HG02943 (cell line): ENCODE data around the gene MLF1.

Source experiments
- ATAC-seq: cut with Tn5 transposase; IDR thresholded peaks from one replicate; pipeline ENCODE4 v1.9.1; 2021; ENCODE audit warnings: mild to moderate bottlenecking, low read depth, moderate library complexity; ENCODE audit not compliant: unreplicated experiment

Gene MLF1

DNA sequence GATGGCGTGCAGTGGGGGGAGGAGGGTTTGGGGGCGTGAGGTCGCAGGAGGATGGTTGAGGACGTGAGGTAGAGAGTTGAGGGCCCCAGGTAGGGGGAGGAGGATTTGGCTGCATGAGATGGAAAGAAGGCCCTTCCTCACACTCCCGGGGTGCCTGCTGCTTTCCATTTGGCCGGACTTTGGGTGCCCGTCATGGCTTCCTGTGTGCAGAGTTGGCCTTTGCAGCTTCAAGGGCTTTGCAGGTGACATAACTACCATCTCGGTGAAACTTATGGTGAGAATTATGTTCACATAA lies 1.7 kb downstream of the MLF1 start:
- no peak for ATAC-seq

DNA sequence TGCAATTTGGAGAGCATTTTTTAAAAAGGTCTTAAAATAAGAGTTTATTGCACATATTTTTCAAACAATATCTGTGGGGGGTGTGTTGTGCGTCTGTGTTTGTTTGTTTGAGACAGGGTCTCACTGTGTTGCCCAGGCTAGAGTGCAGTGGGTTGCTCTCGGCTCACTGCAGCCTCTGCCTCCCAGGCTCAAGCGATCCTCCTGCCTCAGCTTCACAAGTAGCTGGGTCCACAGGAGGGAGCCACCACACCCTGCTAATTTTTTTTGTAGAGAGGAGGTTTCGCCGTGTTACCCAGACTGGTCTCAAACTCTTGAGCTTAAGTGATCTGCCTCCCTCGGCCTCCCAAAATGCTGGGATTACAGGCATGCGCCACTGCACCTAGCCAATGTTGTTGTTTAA lies 2.7 kb downstream of the MLF1 start:
- ATAC-seq: no peak

DNA sequence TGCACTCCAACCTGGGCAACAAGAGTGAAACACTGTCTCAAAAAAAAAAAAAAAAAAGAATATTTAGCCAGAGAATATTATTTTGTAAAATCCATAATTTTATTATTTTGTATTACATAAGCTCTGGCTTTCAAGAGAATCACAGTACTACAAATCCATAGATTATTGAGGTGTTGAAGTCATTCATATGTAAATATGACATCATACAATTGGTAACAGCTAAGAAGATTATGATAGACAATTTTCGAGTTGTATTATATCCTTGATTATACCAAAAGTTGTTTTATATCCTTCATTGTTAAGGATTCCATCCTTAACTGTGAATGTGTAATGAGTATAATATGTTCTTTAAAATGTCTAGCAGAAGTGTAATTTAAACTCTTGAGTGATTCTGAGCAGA lies 3.7 kb downstream of the MLF1 start:
- no peak for ATAC-seq

DNA sequence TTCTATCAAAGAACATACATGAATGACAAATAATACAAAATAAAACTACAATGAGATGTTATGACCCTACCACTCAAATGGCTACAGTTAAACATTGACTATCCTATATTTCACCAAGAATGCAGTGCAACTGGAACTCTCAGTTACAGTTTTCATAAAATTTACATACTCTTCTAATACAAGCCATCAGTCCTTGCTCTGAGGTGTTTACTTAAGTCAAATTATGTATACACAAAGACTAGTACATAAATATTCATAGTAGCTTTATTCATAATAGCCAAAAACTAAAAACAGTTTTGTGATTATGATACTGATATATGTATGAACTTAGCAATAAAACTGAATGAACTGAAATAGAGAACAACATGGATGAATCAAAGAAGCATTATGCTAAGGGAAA lies 19.2 kb downstream of the MLF1 start:
- no peak for ATAC-seq

DNA sequence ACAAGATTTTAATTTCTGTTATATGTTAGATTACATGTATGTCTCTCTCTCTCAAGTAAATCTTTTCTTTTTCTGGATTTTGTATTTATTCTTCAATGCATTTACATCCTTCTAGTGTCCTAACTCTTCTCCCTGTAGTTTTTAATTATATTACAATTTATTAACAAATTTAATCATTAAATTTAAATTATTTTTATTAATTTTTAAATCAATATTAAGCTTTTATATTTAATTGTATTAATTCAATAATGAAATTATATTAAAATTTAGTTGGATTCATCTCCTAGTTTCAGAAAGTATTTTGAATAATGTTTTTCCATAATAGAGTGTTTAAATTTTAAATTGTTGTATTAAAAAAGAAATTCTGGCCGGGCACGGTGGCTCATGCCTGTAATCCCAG lies 29.8 kb downstream of the MLF1 start:
- no peak for ATAC-seq

DNA sequence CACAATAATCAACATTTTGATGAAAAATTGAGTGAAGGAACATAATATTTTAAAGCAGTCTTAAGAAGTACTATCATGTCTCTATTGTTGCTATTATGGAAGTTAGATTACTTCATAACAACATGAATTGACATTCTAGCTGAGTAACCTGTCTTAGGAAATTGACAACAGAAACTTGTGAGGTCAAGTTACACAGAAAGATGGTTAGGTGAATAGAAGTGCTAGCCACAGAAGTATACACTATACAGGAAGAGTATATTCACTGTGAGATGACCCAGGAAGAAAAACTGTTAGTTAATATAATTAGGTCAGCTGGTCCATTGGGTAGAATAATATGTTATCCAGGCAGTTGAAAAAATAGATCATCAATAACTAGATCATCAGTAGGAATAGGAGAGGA lies 31.2 kb downstream of the MLF1 start:
- ATAC-seq: no peak

DNA sequence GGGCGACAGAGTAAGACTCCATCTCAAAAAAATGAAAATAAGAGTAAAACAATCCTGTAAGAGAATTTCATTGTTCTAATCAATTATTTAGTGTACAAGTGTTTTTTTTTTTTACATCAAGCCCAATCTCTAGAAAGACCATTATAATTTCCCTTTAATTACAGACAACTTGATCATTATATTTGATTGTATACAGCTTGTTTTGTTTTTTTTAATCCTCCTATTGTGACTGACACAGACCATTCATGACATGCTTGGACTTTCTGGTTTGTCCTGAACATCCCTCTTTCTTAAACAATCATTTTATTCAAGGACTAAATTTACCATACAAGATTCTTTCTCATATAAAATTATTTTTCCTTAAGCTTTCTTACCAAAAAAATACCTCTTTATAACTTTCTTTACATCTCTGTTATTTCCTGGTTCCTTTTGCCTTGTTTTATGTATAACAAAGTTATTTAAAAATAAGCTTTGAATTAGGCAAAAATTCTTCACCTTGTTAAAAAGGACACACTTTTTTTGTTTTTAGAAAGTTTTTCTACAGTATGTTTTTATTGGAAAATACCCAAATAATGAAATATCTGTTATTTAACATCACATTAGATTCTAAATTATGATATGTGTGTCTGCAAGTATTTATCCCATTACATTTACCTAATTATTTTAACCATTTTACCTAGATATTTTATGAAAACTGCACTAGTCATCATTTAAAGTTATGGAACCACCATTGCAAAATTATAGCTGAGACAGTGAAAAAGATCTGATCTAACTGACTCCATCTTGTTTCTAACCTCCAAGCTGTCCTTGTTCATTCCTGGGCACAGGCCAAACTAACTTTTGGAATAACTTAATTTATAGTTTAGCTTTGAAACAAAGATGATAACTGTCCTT lies 47.2 kb downstream of the MLF1 start:
- ATAC-seq: no peak

DNA sequence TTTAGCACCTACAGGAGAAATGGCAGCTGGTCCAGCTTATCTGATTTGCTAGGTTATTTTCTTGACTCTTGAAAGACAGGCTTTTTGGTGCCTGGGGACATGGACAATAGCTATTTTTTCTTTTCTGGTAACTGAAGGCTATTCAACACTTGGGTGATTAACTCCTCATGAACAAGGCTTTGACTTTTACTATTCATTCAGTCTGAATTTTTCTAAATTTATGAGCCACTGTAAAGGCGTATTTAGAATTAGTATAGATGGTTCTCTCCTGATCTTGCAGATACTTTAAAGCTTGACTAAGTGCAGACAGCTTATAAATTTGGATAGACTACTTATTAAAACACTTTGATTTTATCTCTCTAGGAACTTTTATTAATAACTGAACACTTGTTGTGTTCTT lies 54.9 kb downstream of the MLF1 start:
- no peak for ATAC-seq

DNA sequence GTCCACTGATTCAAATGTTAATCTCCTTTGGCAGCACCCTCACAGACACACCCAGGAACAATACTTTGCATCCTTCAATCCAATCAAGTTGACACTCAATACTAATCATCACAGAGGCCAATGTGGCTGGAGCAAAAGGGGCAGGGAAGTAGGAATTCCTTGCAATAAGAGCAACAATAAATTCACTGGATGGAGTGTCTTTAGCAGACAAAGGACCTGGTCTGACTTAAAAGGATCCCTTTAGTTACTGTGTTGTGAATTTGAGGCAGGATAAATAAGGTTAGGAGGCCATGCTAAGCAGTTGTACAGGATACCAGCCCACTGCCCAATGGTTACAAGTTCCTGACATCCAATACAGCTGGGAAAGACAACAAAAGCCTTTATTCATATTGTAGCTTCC lies 61.0 kb downstream of the MLF1 start:
- no peak for ATAC-seq

DNA sequence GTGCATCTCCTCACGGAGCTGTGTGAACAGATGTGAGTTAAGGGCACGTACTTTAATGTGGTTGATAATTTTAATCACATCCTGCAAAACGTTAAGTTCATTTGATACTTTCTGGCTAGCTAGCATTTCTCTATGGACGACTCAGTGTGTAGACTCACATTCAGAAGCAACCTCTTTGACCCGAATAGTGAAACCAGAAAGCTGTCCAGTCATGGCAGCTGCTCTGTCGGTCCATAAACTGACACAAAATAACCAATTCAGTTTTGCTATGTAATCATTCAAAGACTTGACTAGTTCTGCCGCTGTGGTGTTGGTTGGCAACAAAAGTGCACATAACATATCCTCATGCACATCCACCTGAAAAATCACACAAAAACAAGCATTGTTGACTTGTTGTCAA lies 69.7 kb downstream of the MLF1 start:
- ATAC-seq: no peak

DNA sequence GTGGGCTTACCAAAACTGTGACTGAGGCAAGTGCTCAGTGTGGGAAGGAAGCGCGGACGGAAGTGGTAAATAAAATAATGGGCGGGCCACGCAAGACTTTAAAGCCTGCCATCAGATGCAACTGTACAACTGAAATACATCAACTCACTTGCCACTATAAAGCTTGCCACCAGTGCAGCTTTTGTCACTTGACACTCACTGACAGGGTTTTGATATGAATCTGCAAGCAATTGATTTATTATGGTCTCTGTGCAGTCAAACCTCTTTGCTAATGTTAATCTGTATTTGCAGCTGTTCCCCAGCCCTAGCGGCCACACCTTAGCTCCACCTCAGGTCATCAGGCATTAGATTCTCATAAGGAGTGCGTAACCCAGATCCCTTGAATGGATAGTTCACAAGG lies 71.0 kb downstream of the MLF1 start:
- no peak for ATAC-seq

DNA sequence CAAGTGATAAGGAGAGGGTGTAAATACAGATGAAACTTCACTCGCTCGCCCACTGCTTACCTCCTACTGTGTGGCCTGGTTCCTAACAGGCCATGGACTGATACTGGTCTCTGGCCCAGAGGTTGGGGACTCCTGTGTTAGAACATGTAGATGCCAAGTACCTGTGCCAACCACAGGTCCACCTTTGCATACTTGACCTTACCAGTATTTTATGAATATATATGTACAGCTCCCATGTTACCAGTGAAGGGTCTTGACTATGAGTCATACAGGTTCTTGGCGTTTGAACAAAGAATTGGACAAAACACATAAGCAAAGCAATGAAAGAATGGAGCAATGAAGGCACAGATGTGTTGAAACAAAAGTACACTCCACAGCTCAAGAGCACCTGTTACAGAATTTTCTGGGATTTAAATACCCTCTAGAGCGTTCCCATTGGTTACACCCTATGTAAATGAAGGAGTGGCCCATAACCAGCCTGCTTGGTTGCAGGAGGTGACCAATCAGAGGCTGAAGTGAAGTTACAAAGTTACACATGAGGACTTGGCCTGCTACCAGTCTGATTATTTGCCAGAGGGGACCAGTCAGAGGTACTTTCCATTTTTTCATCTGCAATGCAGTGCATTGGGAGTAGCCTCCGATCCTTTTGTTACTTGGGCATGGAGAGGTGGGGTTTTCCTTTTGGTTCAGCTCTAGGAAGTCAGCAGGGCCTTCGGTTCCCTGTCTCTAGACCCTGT lies 71.6 kb downstream of the MLF1 start:
- ATAC-seq: no peak

DNA sequence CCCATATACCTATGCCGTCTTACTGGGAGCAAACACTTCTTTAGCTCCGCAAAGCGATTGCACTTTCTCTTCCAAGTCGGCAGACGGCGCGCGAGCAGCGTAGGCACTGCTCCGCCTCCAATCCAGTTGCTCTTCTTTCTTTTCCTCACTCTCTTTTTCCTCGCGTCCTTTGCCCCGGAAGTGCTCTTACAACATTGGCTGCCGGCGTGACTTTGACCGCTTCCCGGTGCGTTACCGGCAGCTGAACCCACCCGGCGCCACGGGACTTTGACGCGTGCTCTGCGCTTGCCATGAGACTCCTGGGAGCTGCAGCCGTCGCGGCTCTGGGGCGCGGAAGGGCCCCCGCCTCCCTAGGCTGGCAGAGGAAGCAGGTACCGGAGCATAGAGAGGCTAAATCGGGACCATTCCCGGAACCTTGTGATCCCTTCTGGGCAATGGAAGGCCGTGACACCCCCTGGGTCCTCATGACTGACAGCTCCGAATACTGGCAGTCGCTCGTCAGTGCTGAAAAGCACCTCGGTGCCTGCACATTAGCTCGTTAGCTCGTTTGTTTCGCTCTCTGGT lies 73.4 kb downstream of the MLF1 start, which contains the start of gene GFM1:
Gene GFM1, plus strand, starts transcription at position 183 of the 564 bp plus-strand sequence. Its CDS starts 108 bp downstream, at position 291.
- peak; percentile 99 for ATAC-seq

DNA sequence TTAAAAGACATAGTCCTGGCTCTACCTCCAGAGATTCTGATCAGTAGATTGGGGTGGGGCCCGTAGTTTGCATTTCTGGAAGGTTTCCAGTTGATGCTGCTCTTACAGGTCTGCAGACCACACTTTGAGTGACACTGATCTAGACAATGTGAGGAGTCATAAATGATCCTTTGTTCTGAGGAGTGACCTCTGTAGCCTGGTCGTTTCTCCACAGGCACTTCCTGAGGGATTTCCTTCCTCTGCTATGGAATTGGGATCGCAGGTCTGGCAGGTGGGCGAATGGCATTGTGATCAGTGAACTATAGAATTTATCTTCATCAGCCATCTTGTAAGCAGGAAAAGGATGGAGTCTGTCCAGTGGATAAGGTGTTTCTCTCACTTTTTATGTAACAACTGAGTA lies 78.8 kb downstream of the MLF1 start:
- no peak for ATAC-seq

DNA sequence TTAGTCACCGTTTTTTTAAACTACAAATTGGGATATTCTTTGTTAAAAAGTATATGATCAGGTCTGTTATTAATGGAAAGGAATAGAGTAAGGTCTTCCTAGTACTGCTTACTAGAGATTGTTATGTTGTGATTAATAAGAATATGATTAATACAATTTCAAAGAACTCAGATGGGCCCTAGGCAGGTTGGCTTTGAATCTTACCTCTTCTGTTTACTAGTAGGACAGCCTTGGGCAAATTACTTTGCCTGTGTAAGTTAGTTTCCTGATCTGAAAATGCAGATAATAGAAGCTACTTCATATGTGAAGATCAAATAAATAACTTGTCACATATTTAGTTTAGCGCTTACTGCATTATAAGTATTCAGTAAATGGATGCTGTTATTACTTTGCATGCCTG lies 80.2 kb downstream of the MLF1 start:
- no peak for ATAC-seq

DNA sequence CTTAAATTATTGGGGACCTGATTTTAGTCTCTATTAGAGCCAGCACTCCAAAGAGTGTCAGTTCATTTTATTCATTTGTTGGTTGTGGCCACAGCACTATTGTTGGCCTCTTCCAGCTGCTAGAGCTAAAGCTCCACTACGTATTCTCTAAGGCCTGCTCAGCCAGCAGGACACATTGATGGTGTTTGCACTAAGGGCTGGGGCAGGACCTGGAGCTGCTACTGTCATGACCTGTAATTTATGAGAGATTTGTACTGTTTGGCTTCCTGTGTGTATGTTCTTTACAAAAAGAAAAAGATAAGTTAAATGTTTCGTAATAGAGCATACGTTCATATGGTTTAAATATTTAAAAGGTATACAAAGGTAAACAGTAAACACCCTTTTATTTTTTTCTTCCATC lies 81.5 kb downstream of the MLF1 start:
- no peak for ATAC-seq
